Mammary epithelial cell (primary cell): ENCODE data around the gene TGFBI.

ENCODE experiments used
- EZH2 ChIP-seq: IDR thresholded peaks from 2 replicates; pipeline ENCODE4 v1.6.1; 2012; ENCODE audit warnings: low read length, inconsistent platforms, borderline replicate concordance
- TF ChIP-seq, protein P1 (sequence below), 2 donors: IDR thresholded peaks in 1 of 2; conservative IDR thresholded peaks in 1 of 2; 2 replicates each; pipeline ENCODE4 v1.5.1; 2011 to 2012; ENCODE audit warnings: inconsistent platforms in 2 of 2, low read length in 2 of 2, mild to moderate bottlenecking in 2 of 2, control low read depth in 1 of 2, low read depth in 1 of 2; ENCODE audit not compliant: insufficient read depth in 1 of 2; ENCODE audit errors: extremely low read depth in 1 of 2

DNA sequence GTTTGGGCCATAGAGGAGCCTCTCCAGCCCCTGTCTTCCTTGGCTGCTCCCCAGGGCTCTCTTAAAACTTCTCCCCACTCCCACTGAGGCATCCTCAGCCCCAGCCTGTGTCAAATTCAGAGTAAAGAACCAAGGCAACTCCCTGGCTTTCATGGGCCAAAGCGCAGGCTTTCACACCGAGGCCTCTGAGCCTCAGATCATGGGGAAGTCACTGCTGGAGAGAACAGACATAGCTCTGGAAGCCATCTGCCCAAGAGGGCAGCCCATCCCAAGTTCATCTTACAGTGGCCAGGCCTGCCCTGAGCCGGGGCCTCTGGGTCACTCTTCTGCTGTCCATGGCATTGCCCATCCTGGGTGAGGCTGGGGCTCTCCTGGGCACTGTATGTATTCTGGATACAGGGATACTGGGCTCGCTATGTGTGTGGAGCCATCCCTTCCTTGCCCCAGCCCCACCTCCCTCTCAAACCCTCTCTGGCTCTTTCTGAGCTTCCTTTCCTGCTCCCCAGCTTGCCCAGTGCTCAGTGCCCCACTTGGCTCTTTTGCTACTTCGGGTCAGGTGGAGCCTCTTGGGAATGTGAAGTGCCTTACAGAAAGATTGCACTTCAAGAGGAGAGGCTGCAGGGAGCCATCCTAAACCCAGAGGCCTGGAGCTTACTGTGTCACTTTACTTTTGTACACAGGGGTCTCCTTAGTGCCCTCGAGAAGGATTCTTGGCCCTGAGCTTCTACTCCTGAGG, 33.0 kb downstream of the TGFBI start:
- TF ChIP-seq, protein P1, sequence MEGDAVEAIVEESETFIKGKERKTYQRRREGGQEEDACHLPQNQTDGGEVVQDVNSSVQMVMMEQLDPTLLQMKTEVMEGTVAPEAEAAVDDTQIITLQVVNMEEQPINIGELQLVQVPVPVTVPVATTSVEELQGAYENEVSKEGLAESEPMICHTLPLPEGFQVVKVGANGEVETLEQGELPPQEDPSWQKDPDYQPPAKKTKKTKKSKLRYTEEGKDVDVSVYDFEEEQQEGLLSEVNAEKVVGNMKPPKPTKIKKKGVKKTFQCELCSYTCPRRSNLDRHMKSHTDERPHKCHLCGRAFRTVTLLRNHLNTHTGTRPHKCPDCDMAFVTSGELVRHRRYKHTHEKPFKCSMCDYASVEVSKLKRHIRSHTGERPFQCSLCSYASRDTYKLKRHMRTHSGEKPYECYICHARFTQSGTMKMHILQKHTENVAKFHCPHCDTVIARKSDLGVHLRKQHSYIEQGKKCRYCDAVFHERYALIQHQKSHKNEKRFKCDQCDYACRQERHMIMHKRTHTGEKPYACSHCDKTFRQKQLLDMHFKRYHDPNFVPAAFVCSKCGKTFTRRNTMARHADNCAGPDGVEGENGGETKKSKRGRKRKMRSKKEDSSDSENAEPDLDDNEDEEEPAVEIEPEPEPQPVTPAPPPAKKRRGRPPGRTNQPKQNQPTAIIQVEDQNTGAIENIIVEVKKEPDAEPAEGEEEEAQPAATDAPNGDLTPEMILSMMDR (conservative IDR thresholded peaks at IDR 0.05 in 1 of 2, IDR thresholded peaks at IDR 0.05 in 1 of 2; ENCODE audit: extremely low read depth in 1 of 2, insufficient read depth in 1 of 2, low read depth in 1 of 2, low read length in 2 of 2): no peak
- no peak for TF ChIP-seq EZH2
